ENCODE data around the gene PCDHGB3. TPM values are rescaled to one million over a fixed set of nuclear protein-coding genes. Genes with fewer than 3 reads are reported as not detected.

PCDHGB3 gene
- total and polyA plus RNA-seq, 9 of the 15 experiments (the other 6 are each of a cell fraction or from before 2014, with no cell fraction given): 0.05 to 0.19 (median 0.11) TPM; not detected in 2

- TF ChIP-seq REST (IDR thresholded peaks at IDR 0.05; ENCODE audit: borderline replicate concordance) (peak; percentile 76), REST (CRISPR knock-in tag; IDR thresholded peaks at IDR 0.05; ENCODE audit: low read depth) (0 out of 2 replicates have a peak, but pooled peaks have one; percentile 44)
Measured at GRCh38 chr5:141356950-141357349, 13.1 kb upstream of the PCDHGB3 start (continued).

Data from K562 (cell line).